Measurements from ENCODE around the gene GPR33. TPM values are rescaled to one million over a fixed set of nuclear protein-coding genes. Genes with fewer than 3 reads are reported as not detected.

Gene GPR33
- total RNA-seq, 1 experiment from 2014 or later: not detected

DNA sequence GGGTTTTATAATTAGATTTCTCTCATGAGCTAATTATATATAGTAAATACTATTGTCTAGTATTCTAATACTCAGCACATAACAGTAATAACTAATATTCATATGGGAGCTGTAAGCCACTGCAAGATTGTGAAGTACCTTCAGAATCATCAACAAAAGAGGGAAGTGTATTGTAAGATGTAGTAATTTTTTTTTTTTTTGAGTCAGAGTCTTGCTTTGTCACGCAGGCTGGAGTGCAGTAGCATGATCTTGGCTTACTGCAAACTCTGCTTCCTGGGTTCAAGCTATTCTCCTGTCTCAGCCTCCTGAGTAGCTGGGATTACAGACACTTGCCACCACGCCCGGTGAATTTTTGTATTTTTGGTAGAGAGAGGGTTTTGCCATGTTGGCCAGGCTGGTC is 3.1 kb downstream of the GPR33 start:
- ATAC-seq (no peak), DNase-seq (ENCODE audit: low read depth, low spot score) (no peak)
- no peaks in the 10 kb centered on the region for H3K27me3 ChIP-seq (ENCODE audit: insufficient read depth, low read length)
- intact Hi-C loops (cut with micrococcal nuclease): no loop called here
- H3K9me3 ChIP-seq (ENCODE audit: control insufficient read depth in 1 of 2, insufficient read depth in 1 of 2, low read depth in 1 of 2, low read length in 2 of 2): no peaks in the 10 kb centered on the region
- H3K4me3 ChIP-seq (replicated peaks in 1 of 2; ENCODE audit: low read depth in 1 of 2, low read length in 2 of 2): no peak overlapping the region
- no peaks in the 10 kb centered on the region for H4K20me1 ChIP-seq (ENCODE audit: insufficient read depth)
- ChIA-PET CTCF (no interaction called here), POLR2A (no interaction called here), RAD21 (ENCODE audit: low non-redundant PET in 1 of 2, low total read pairs in 2 of 2, uncharacterized antibody in 2 of 2, unreplicated experiment in 2 of 2) (no interaction called here)
- no peaks in the 10 kb centered on the region for H3K4me1 ChIP-seq (ENCODE audit: control insufficient read depth in 1 of 2, insufficient read depth in 2 of 2, low read length in 2 of 2)
- BruUV-seq (replicated peaks): no TSS peak
- H2AFZ ChIP-seq (ENCODE audit: low read depth, low read length, poor library complexity, severe bottlenecking): no peak overlapping the region
- no peak overlapping the region for H3K27ac ChIP-seq (ENCODE audit: low read depth, low read length)
- no peaks in the 10 kb centered on the region for H3K79me2 ChIP-seq (ENCODE audit: insufficient read depth, low read length)
- H3K36me3 ChIP-seq (ENCODE audit: control insufficient read depth in 1 of 2, insufficient read depth in 2 of 2, low read length in 2 of 2): no peaks in the 10 kb centered on the region
- no peak overlapping the region for H3K4me2 ChIP-seq (ENCODE audit: low read length)
- TF ChIP-seq TCF7L2 (IDR thresholded peaks at IDR 0.05; ENCODE audit: borderline replicate concordance, extremely low read depth, insufficient read depth, insufficient read length) (no peak), JUND (IDR thresholded peaks at IDR 0.05) (no peak)
- H3K9ac ChIP-seq (ENCODE audit: low read length): no peak overlapping the region
- H3K9me2 ChIP-seq (ENCODE audit: insufficient read depth): no peaks in the 10 kb centered on the region

DNA sequence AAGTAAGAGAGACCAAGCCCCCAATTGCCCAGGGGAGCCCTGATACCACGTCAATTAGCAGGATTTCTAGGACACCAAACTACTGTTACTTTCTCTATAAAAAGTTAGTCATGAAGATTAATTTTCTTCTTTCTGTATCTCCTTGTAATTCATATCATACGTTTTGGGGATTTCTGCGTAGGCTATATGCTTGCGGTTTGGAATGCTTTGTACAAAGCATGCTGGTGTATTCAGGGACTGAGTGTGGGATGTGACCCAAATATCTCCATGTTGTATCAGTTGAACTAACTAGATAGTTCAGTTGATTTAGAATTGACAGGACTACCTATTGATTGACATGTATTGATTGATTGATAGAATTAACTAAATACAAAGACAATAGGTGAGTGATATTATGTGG is 7.7 kb downstream of the GPR33 start:
- Histone ChIP-seq H3K9me3 (ENCODE audit: control insufficient read depth in 1 of 2, insufficient read depth in 1 of 2, low read depth in 1 of 2, low read length in 2 of 2) (no peaks in the 10 kb centered on the region), H3K27me3 (ENCODE audit: insufficient read depth, low read length) (no peaks in the 10 kb centered on the region), H3K4me3 (replicated peaks in 1 of 2; ENCODE audit: low read depth in 1 of 2, low read length in 2 of 2) (no peak overlapping the region), H3K9ac (ENCODE audit: low read length) (no peak overlapping the region), H3K36me3 (ENCODE audit: control insufficient read depth in 1 of 2, insufficient read depth in 2 of 2, low read length in 2 of 2) (no peaks in the 10 kb centered on the region), H3K4me2 (ENCODE audit: low read length) (no peak overlapping the region), H3K27ac (ENCODE audit: low read depth, low read length) (no peak overlapping the region), H2AFZ (ENCODE audit: low read depth, low read length, poor library complexity, severe bottlenecking) (no peak overlapping the region), H4K20me1 (ENCODE audit: insufficient read depth) (no peaks in the 10 kb centered on the region), H3K79me2 (ENCODE audit: insufficient read depth, low read length) (no peaks in the 10 kb centered on the region), H3K4me1 (ENCODE audit: control insufficient read depth in 1 of 2, insufficient read depth in 2 of 2, low read length in 2 of 2) (no peaks in the 10 kb centered on the region), H3K9me2 (ENCODE audit: insufficient read depth) (no peaks in the 10 kb centered on the region; the same call in 1 of the 2 replicates)
- CTCF ChIA-PET: no interaction called here
- TF ChIP-seq TCF7L2 (IDR thresholded peaks at IDR 0.05; ENCODE audit: borderline replicate concordance, extremely low read depth, insufficient read depth, insufficient read length) (no peak), CEBPB (IDR thresholded peaks at IDR 0.05; ENCODE audit: low read depth) (no peak), EGR1 (IDR thresholded peaks at IDR 0.05; ENCODE audit: low read depth) (no peak), JUND (IDR thresholded peaks at IDR 0.05) (no peak), EZH2 (IDR thresholded peaks at IDR 0.05) (no peak), CBX3 (IDR thresholded peaks at IDR 0.05; ENCODE audit: low read depth) (no peak), POLR2A (IDR thresholded peaks at IDR 0.05; ENCODE audit: borderline replicate concordance, extremely low read depth, insufficient read depth, insufficient read length) (no peak)
- BruUV-seq (replicated peaks): no TSS peak
- intact Hi-C loops (cut with micrococcal nuclease): no loop called here
- no peak for ATAC-seq
- RAD21 ChIA-PET (ENCODE audit: low non-redundant PET in 1 of 2, low total read pairs in 2 of 2, uncharacterized antibody in 2 of 2, unreplicated experiment in 2 of 2): no interaction called here
- no peak for DNase-seq (ENCODE audit: low read depth, low spot score)
- POLR2A ChIA-PET: no interaction called here
